HG02759 (cell line): Measurements from ENCODE around the gene MRPL34.
"Not testable (repeated sequence)": the region's sequence is repeated elsewhere in the genome, so short reads cannot be mapped to it uniquely, and the experiment has no call there.

Experiments used
- ATAC-seq: cut with Tn5 transposase; IDR thresholded peaks from one replicate; pipeline ENCODE4 v1.9.1; 2021; ENCODE audit warnings: mild to moderate bottlenecking, moderate library complexity; ENCODE audit not compliant: unreplicated experiment

Gene MRPL34

DNA sequence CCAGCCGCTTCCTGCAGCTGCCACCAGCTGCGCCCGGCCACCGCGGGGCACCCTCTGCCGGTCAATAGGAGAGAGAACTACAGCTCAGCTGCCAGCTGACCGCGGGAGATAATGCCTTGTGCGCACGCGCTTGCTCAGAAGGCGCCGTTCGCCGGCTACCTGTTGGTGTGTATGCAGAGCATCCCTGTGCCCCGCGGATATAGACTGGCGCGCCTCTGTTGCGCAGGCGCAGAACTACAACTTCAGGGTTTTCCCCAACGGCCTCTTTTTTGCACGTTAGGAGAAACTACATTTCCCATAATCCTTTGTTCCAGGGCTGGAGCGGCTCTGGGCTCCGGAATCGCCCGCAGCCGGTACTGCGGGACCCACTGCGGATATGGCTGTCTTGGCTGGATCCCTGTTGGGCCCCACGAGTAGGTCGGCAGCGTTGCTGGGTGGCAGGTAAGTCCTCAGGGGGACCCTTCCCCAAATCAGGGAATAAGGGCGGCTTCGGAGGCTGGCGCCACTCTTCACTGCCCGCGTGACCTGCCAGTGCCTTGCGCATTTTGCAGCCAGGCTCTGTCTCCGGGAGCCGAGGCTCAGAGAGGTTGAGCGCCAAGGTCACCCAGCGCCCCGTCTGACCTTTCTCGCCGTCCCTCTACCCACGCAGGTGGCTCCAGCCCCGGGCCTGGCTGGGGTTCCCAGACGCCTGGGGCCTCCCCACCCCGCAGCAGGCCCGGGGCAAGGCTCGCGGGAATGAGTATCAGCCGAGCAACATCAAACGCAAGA, at the start of gene MRPL34:
Gene MRPL34, plus strand, starts transcription at position 356 of the 768 bp plus-strand sequence. Its CDS starts 21 bp downstream, at position 377.
- ATAC-seq, result peak; percentile 70

DNA sequence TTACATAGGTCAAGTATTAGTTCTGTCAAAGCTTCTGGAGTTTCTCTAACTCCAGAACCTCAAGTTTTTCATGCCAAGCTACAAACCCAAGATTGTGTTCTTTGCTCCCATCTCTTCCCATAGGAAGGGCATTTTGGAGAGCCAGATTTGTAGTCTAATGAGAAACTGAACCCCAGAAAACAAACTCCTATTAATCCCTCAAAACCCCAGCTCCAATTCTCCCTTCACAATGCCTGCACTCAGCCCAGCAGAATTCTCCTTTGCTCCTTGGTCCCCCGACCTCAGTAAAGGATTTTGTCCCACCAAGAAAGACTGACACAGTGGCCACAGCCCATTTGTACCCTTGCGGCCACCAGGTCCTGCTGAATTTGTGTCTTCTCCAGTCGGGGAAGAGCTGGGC, 49.5 kb upstream of the MRPL34 start:
- ATAC-seq, result no peak

DNA sequence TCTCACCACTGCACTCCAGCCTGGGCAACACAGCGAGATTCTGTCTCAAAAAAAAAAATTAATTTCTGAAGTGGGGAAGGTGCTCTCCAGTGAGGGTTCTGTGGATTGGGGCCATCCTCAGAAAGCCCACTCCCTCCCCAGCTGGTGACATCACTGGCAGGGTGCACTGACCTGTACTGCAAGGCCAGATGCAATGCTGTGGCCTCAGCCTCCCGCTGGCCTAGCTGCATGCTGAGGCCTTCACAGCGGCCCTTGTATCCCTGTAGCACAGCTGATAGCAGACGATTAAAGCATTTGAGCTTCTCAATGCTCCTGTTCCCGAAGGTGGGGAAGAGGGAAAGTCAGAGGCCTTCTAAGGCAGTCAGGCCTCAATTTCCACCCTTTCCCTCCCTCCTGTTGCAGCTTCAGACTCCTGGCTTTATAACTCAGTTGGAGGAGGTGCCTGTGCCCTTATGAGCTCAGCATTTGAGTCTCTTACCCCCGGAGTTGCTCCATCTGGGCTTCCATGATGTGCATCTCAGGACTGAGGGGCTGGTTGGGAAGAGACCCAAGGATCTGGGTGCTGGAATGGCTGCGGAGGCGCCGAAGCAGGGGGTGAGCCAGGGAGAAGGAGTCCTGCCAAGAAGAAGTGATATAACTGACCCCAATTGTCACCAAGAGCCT, 46.4 kb upstream of the MRPL34 start:
- ATAC-seq, result no peak

DNA sequence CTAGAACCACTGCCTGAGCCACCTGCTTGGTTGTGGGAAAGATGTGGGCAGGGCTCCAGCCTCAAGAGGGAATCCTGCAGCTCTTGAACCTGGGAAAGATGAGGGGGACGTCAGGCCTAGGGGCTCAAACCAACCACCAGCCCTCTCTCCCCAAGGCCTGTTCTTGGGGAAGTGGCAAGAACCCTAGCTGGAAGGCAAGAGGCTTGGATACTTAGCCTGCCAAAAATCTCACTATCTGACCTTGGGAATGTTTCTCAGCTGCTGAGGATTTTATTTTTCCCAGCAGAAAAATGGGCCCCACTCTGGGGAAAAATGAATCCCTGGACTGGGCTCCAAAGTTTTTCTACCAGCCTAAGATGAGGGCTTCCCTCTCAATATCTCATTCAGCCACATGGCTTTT, 45.7 kb upstream of the MRPL34 start:
- no peak for ATAC-seq

DNA sequence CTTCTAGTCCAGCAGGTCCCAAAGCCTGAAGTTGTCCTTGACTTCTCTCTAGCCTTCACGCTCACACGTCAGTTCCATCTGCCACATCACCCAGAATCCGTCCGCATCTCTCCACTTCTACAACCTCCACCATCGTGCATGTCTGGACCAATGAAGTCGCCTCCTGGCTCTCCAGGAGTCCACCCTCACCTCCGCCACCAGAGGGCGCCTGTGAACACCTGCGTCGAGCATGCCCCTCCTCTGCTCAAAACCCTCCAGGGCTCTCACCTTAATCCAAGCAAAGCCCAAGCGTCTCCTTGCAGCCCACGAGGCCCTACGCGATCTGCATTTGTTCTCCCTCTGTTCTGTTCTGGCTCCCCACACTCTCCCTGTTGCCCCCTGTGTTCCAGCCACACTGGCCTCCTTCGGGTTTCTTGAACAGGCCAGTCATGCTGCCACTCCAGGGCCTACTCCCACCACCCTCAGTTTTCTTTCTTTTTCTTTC, 44.8 kb upstream of the MRPL34 start:
- ATAC-seq, result peak; percentile 78

DNA sequence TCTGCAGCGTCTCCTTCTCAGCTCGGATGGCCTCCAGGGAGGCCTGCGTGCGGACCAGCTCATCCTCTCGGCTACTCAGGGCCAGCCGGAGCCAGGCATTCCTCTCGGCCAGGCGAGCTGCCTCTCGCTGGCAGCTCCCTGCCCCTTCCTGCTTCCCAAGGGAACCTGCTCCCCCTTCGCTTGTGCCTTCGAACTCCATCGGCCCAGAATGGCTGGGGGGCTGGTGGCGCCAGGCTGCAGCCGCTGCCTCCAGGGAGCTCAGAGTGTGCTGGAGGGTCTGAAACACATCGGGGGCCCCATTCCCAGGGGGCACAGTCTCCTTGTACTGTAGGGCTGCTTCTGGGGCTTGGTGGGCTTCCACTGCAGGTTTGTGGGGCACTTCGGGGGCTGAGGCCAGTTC, 43.1 kb upstream of the MRPL34 start:
- ATAC-seq, result no peak

DNA sequence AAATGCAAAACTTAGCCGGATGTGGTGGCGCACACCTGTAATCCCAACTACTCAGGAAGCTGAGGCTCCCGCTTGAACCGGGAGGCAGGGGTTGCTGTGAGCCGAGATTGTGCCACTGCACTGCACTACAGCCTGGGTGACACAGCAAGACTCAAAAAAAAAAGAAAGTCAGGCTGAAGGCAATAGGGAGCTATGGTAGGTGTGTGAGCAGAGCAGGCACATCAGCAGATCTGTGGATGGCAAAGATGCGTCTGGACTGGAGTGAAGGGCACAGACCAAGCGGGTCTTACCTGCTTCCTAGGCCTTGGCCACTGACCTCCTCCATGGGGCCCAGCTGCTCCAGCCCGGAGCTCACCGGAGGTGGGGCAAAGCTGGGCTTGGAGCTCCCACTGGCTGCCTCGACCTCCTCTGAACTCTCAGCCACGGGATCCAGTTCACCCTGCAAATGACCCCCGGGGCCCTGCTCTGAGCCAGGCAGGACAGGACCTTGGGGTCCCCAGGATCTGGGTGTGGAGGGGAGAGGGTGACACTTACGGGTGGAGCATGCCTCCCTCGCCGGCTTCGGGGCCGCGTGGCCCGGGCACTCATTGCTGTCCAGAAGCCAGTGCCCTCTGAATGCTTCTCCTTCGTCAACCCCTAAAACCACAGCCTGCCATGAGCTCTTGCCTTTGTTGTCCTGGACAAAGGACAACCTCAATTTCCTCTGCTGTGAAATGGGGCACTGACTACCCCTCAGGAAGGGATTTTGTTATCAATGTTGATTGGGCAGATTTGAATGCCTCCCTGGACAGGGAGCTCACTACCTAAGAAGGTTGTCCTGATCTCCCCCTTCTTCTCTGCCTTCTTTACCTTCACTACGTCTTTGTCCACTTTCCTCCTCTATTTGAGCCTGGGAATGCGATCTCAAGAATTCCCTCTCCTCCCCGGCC, 41.7 kb upstream of the MRPL34 start:
- no peak for ATAC-seq

DNA sequence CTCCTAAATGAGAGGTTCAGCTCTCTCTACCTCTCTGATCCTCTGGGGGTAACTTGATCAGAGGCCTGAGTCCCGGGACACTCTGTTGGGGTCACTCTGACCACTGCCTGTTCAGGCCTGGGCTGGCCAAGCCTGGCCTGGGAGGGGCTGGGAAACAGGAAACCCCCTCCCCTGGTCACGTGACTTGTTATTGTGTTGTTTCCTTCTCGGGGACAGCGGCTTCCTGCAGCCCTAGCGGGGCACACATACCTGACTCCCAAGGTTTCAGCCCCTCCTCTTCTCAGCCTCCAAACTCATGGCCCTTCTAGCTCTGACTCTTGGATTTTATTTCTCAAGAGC, 41.1 kb upstream of the MRPL34 start, which contains the start of gene USHBP1:
Gene USHBP1, minus strand, starts transcription at position 105 of the 339 bp plus-strand sequence. CDS start 446 bp downstream, outside the sequence.
- no peak for ATAC-seq

DNA sequence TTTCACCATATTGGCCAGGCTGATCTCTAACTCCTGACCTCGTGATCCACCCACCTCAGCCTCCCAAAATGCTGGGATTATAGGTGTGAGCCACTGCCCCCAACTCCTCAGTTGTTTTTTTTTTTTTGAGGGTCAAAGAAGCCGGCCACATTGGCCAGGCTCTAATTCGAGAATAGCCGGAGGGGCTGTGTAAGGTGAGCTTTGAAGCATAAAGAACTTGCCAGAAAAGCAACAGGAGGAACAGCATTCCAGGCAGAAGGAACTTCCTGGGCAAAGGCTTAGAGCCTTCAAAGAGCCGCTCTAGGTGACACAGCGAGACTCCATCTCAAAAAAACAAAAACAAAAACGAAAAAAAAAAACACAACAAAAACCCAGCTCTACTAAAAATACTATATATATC, 39.6 kb upstream of the MRPL34 start:
- ATAC-seq, result no peak

DNA sequence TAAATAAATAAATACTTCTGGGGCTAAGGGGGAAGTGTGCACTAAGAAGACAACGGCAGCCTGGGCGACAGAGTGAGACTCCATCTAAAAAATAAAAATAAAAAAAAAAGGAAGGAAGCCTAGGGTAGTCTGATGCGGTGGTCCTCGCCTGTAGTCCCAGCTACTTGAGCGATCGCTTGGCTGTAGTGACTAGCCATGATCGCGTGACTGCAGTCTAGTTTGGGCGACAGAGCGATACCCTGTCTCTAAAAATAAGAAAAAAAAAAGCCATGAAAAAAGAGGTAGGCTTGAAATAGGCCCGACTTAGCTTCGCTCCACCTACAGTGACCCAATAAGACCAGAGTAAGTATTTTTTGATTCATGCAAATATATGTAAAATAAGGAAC, 39.1 kb upstream of the MRPL34 start:
- ATAC-seq, result no peak

DNA sequence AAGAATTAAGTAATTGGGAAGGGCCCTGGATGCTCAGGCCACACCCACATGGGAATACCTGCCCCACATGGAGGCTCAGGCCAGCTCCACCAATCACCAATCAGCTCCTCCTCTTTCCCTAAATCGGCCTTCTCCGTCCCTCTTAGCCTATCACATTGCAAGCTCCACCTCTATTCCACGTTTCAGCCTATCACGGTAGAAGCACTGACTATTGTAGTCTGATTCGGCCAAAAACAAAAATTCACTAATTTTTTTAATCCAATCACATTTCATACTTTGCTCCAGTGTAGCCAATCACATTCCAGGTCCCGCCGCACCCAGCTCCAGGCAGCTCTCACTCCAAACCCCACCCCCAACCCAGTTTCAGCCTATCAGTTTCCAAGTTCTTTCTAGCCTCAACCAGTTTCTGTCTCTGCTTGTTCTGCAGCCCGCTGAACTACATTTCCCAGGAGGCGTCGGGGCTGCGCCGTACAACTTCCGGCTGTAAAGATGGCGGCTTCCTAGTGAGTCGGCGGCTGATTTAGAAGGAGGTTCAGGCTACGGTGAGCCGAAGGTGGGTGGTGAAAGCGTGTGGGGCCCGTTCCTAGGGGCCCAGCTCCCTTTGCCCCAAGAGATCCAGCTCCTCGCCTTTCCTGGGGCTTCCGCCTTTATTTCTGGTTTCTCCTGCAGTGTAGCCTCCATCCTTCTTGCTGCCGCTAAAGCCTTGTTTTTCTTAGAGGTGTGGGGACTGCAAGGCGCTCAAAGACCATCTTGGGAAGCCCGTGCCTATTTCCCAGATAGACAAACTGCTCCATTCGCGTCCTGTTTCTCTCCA, 38.5 kb upstream of the MRPL34 start, which contains the start of gene BABAM1:
Gene BABAM1, plus strand, starts transcription at position 469 of the 814 bp plus-strand sequence. CDS start 1,364 bp downstream, outside the sequence.
- ATAC-seq, result peak; percentile 90

DNA sequence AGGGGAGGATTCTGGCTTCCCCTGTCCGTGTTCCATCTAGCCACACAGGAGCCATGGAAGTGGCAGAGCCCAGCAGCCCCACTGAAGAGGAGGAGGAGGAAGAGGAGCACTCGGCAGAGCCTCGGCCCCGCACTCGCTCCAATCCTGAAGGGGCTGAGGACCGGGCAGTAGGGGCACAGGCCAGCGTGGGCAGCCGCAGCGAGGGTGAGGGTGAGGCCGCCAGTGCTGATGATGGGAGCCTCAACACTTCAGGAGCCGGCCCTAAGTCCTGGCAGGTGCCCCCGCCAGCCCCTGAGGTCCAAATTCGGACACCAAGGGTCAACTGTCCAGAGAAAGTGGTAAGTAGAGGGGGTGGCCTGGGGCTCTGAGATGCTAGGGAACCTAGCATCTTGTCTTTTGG, 36.9 kb upstream of the MRPL34 start:
- no peak for ATAC-seq

DNA sequence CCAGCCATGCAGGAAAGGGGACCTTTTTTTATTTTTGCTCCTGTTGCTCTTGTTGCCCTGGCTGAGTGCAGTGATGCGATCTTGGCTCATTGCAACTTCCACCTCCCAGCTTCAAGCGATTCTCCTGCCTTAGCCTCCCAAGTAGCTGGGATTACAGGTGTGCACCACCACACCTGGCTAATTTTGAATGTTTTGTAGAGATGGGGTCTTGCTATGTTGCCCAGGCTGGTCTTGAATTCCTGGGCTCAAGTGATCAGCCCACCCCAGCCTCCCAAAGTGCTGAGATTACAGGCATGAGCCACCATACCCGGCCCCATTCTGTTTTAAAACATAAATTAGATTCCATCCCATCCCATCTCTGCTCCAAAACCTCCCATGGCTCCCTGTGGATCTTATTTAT, 30.8 kb upstream of the MRPL34 start:
- ATAC-seq, result not testable (repeated sequence)

DNA sequence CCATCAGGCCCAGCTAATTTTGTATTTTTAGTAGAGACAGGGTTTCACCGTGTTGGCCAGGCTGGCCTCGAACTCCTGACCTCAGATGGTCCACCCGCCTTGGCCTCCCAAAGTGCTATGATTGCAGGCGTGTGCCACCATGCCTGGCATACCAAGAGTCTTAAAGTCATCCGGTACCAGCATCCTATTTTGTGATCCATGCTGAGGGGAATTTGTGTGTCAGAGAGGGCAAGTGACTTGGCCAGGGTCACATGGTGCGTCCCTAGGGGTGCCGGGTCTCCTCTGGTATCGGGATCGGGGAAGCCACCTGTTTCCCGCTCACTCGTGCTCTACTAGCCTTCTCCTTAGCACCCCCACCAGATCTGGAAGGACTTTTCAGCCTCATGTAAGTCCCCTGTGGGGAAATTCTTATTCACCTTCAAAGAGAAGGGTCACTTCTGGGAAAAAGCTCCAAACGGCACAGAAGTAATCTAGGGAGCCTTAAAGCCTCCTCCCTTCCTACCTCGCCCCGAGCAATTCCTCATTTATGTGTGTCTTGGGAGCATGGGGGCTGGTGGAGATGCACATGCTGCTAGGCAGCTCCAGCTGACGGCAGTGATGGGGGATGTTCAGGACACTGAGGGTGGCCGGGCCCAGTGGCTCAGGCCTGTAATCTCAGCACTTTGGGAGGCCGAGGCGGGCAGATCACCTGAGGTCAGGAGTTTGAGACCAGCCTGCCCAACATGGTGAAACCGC, 30.1 kb upstream of the MRPL34 start:
- ATAC-seq, result no peak

DNA sequence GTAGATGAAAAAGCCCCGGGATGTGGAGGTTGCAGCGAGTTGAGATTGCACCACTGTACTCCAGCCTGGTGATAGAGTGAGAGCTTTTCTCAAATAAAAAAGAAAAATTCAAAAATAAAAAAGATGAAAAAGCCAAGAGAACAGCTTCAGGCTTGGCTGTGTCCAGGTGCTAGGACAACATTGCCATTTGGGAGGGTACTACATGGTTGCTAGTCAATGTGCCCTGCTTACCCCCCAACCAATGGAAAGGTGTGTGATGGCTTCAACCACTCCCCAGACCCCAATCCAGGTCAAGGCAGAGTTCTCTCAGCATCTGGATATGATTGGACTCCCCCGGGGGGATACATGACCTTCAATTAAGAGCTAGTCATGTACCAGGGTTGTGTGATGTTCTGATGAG, 26.2 kb upstream of the MRPL34 start:
- no peak for ATAC-seq

DNA sequence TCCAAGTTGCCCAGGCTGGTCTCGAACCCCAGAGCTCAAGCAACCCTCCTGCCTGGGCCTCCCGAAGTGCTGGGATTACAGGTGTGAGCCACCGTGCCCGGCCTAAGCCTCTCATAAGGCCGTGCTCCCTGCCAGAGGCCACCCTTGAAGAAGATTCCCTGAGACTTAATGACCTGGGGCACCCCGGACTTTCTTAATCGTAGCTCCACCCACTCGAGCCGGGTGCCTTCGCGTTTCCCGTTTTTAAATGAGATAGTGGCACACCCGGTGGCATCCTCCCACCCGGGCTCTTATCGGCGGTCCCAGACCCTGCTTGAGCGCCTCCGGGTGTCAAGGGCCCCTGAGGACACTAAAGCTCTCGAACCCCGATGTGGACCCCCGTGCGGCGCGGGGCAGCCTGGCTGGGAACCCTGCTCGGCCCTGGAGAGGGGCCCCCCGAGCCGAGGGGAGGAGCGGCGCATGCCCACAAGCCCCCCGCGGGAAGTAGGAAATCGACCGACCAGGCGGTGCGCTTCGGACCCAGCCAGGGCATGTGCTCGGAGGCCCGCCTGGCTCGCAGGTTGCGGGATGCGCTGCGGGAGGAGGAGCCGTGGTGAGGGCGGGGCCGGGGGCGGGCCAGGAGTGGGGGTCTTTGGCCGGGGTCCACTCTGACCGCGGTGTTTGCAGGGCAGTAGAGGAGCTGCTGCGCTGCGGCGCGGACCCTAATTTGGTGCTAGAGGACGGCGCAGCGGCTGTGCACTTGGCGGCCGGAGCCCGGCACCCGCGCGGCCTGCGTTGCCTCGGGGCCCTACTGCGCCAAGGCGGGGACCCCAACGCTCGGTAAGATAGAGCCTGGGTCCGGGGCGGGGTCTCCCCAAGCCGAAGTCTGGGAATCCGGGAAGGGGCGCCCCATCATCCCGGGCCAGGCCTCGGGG, 24.0 kb upstream of the MRPL34 start, which contains the start of gene ANKLE1:
Gene ANKLE1, plus strand, starts transcription at position 511 of the 914 bp plus-strand sequence. Its CDS starts 20 bp downstream, at position 531.
- peak; percentile 56 for ATAC-seq

DNA sequence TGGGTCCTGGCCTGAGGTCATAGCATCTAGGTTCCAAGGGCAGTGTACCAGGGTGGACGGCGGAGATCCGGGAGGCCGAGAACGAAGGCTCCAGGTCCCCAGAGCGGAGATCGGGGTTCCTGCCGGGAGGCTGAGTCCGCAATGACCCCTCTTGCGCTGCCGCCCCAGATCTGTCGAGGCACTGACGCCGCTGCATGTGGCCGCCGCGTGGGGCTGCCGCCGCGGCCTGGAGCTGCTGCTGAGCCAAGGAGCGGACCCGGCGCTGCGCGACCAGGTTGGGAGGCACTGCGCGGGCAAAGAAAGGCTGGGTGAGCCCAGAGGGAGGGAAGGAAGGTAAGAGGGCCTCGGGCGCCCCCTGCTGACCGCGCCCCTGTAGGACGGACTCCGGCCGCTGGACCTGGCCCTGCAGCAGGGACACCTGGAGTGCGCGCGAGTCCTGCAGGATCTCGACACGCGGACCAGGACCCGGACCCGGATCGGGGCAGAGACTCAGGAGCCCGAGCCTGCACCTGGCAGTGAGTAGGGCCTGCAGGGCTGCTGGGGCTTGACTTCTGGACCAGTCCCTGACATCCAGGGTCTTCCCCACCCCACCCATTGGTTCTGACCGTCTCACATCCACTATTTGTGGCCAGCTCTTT, 23.1 kb upstream of the MRPL34 start:
- ATAC-seq, result peak; percentile 74

DNA sequence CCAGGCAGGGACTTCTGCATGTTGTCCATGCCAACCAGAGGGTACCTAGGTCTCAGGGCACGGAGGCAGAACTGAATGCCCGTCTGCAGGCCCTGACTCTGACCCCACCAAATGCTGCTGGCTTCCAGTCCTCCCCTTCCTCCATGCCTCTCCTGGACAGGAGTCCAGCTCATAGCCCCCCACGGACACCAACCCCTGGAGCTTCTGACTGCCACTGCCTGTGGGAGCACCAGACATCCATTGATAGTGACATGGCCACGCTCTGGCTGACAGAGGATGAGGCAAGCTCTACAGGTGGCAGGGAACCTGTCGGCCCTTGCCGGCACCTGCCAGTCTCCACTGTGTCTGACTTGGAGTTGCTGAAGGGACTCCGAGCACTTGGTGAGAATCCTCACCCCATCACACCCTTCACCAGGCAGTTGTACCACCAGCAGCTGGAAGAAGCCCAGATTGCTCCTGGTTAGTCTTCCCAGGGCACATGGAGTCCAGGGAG, 22.1 kb upstream of the MRPL34 start:
- no peak for ATAC-seq
